ENCODE data around the gene PRPF31.
"Not testable (repeated sequence)": the region's sequence is repeated elsewhere in the genome, so short reads cannot be mapped to it uniquely, and the experiment has no call there.

PRPF31 gene

GRCh38 chr19:54164369-54165068, 49.0 kb downstream of the PRPF31 start:
- peak; percentile 40 for DNase-seq (ENCODE audit: low read depth)

- DNase-seq (ENCODE audit: low read depth) = no peak
These were observed 49.7 kb downstream of the PRPF31 start for GRCh38 chr19:54165222-54165621.

- DNase-seq (ENCODE audit: low read depth) = peak; percentile 88
These were observed 52.8 kb downstream of the PRPF31 start for GRCh38 chr19:54168174-54168917.

- DNase-seq (ENCODE audit: low read depth) = no peak
These were observed 53.7 kb downstream of the PRPF31 start for GRCh38 chr19:54169149-54169740.

- not testable (repeated sequence) for DNase-seq (ENCODE audit: low read depth)
These were observed 56.3 kb downstream of the PRPF31 start for GRCh38 chr19:54171736-54172431.

- no peak for DNase-seq (ENCODE audit: low read depth)
These were observed 57.2 kb downstream of the PRPF31 start, which contains the start of gene TMC4 for GRCh38 chr19:54172471-54173358. TMC4 (minus strand) TSS chr19:54173160; CDS start chr19:54173117, 43 bp downstream.

- no peak for DNase-seq (ENCODE audit: low read depth)
These were observed 57.8 kb downstream of the PRPF31 start for GRCh38 chr19:54173359-54173699.

- DNase-seq (ENCODE audit: low read depth) = no peak
These were observed 58.6 kb downstream of the PRPF31 start for GRCh38 chr19:54173951-54174834.

- DNase-seq (ENCODE audit: low read depth) = no peak
These were observed 63.2 kb downstream of the PRPF31 start for GRCh38 chr19:54178581-54179261.

- no peak for DNase-seq (ENCODE audit: low read depth)
These were observed 63.8 kb downstream of the PRPF31 start for GRCh38 chr19:54179262-54179852.

GRCh38 chr19:54179921-54180461, 64.4 kb downstream of the PRPF31 start:
- DNase-seq (ENCODE audit: low read depth) = no peak

GRCh38 chr19:54180691-54181091, 65.1 kb downstream of the PRPF31 start:
- no peak for DNase-seq (ENCODE audit: low read depth)
